Activated T-helper 2 cell treated with anti-CD3 and anti-CD28 coated beads, Interferon-gamma antibody, Interleukin-2, Interleukin-4, amounts not matched to agents 10 μg/mL and 5 μg/mL and 100 μg/mL, durations not matched to agents 14 hours and 24 hours and 36 hours (primary cell): ENCODE results near the gene PET100. TPM values are rescaled to one million over a fixed set of nuclear protein-coding genes. Genes with fewer than 3 reads are reported as not detected.

Experiments used
- DNase-seq: peaks from one replicate; pipeline ENCODE4 v3.0.0; 2021; ENCODE audit warnings: low spot score
- H3K27ac Mint-ChIP-seq: one replicate; pipeline ENCODE4 v1.8.0; 2021; ENCODE audit warnings: mixed read lengths
- H3K27me3 Mint-ChIP-seq: one replicate; pipeline ENCODE4 v1.8.0; 2021; ENCODE audit warnings: low read depth, mixed read lengths
- H3K36me3 Mint-ChIP-seq: one replicate; pipeline ENCODE4 v1.8.0; 2021; ENCODE audit warnings: low read depth, mixed read lengths
- H3K4me1 Mint-ChIP-seq: one replicate; pipeline ENCODE4 v1.8.0; 2021; ENCODE audit warnings: low read depth, mixed read lengths
- H3K4me3 Mint-ChIP-seq: one replicate; pipeline ENCODE4 v1.8.0; 2021; ENCODE audit warnings: low read depth, mild to moderate bottlenecking, moderate library complexity, mixed read lengths
- H3K9me3 Mint-ChIP-seq: one replicate; pipeline ENCODE4 v1.8.0; 2021; ENCODE audit warnings: mixed read lengths
- intact Hi-C: fragments of 100-400 bp; cut with micrococcal nuclease; formaldehyde crosslinking; loops from one replicate; pipeline ENCODE4 v1.15.1; 2023
- total RNA-seq: library from RNA; stranded (reverse); gene quantifications from 2 replicates; pipeline ENCODE4 v1.2.3, GENCODE V29; 2022

The PET100 gene
- total RNA-seq, 1 donor from 2014 or later, result 95.7 TPM

GRCh38 chr19:7632340-7633203 is 3.0 kb downstream of the PET100 start:
- Mint-ChIP-seq H3K27me3 (no peaks in the 10 kb centered on the region), H3K27ac (no peak overlapping the region), H3K36me3 (peaks cover 10% of the 10 kb centered on the region), H3K9me3 (no peaks in the 10 kb centered on the region), H3K4me1 (peaks cover 24% of the 10 kb centered on the region), H3K4me3 (no peak overlapping the region)
- intact Hi-C loops, result no loop called here
- no peak for DNase-seq

- intact Hi-C loops, result no loop called here
- peaks cover 10% of the 10 kb centered on the region for H3K36me3 Mint-ChIP-seq
- no peak for DNase-seq
- H3K27ac Mint-ChIP-seq, result no peak within 1 kb of the TSS
- H3K4me1 Mint-ChIP-seq, result peaks cover 18% of the 10 kb centered on the region
- no peaks in the 10 kb centered on the region for H3K27me3 Mint-ChIP-seq
- no peaks in the 10 kb centered on the region for H3K9me3 Mint-ChIP-seq
- H3K4me3 Mint-ChIP-seq, result no peak within 1 kb of the TSS
These were observed 4.1 kb downstream of the PET100 start, which contains the start of gene PCP2 for GRCh38 chr19:7633698-7634097. TSS of gene PCP2 (minus strand) at chr19:7633719. CDS start at chr19:7633457, 262 bp downstream.

DNA sequence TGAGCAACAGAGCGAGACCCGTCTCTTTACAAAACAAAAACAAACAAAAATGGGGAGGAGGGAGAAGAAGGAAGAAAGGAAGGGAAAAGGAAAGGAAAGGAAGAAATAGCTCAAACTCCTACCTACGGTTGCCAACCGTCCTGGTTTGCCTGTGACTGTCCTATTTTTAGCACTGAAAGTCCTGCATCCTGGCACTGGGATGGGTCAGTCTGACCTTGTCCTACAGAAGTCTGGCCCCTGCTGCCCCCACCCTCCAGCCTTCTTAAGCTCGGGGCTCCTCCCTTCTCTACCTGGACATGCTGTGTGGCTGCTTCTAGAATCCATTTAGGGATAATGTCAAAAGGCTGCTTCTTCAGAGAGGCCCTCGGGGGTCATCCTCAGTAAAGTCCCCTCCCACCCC is 6.1 kb downstream of the PET100 start:
- peaks cover 7% of the 10 kb centered on the region for H3K36me3 Mint-ChIP-seq
- H3K27ac Mint-ChIP-seq, result no peak overlapping the region
- no peaks in the 10 kb centered on the region for H3K9me3 Mint-ChIP-seq
- peaks cover 18% of the 10 kb centered on the region for H3K4me1 Mint-ChIP-seq
- peak overlapping the region; percentile 81 for H3K4me3 Mint-ChIP-seq
- H3K27me3 Mint-ChIP-seq, result no peaks in the 10 kb centered on the region
- no peak for DNase-seq
- intact Hi-C loops, result no loop called here

DNA sequence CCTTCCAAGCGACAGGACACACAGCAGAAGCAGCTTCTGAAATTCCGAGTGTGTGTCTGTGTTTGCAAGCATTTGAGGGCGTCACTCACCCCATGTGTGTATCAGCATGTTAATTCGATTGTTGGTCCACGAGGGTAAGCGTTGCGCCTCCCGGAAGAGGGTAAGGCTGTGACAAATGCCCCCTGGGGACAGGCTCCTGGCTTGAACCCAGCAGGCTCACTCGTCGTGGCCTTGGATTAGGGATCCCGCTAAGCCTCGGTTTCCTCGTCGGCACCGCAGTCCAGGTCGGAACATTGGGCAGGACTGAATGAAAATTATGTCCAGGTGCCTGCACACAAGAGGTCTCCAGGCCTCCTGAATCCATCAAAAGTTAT is 6.7 kb downstream of the PET100 start:
- H3K9me3 Mint-ChIP-seq, result no peaks in the 10 kb centered on the region
- peak overlapping the region; percentile 81 for H3K4me3 Mint-ChIP-seq
- H3K27ac Mint-ChIP-seq, result peak overlapping the region; percentile 79
- intact Hi-C loops, result no loop called here
- H3K27me3 Mint-ChIP-seq, result no peaks in the 10 kb centered on the region
- peaks cover 14% of the 10 kb centered on the region for H3K4me1 Mint-ChIP-seq
- peaks cover 7% of the 10 kb centered on the region for H3K36me3 Mint-ChIP-seq
- no peak for DNase-seq

GRCh38 chr19:7636691-7637373 is 7.2 kb downstream of the PET100 start, which contains the start of gene STXBP2:
TSS of gene STXBP2 (plus strand) at chr19:7637110. CDS start at chr19:7637150, 40 bp downstream.
- H3K27me3 Mint-ChIP-seq, result no peaks in the 10 kb centered on the region
- H3K4me1 Mint-ChIP-seq, result peaks cover 14% of the 10 kb centered on the region
- H3K27ac Mint-ChIP-seq, result peak within 1 kb of the TSS; percentile 79
- DNase-seq, result peak; percentile 85
- H3K4me3 Mint-ChIP-seq, result peak within 1 kb of the TSS; percentile 81
- no peaks in the 10 kb centered on the region for H3K9me3 Mint-ChIP-seq
- peaks cover 7% of the 10 kb centered on the region for H3K36me3 Mint-ChIP-seq
- intact Hi-C loops, result no loop called here

DNA sequence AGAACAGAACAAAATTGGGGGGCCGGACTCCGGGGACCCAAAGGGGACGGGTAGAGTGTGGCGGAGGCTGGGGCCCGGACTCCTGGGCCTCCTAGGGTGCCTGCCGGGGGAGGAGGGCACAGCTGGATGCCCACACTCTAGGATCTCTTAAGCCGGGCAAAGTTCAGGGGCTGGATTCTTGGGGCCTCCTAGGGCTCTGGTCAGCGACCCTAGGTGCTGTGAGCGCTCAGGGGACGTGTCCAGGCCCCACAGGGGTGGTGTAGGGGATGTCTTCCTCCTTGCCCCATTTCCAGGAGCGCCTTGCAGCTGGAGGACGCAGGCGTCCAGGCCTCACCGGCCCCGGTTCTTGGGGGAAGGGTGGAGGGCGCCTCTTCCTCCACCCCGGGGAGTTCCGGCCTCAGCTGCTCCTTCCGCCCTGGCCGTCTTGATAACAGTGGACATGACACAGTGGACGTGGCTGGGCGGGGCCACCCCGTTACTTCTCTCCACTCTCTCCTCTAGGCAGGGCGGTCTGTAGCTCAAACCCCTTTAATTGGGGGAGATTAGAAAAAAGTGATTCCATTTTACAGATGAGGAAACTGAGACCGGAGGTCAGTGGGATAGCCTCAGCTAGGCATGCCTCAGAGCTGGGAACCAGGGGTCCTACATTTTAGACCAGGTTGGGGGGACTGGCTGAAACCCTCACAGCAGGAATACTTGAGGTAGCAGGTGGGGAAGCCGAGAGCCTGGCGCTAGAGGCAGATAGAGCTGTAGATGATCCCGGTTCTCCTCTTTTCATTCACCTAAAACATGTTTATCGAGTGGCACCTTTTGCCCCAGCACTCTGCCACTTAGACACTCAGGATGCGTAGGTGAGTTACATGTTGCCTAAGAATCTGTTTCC is 8.0 kb downstream of the PET100 start:
- Mint-ChIP-seq H3K4me1 (peaks cover 14% of the 10 kb centered on the region), H3K9me3 (no peaks in the 10 kb centered on the region), H3K27ac (peak overlapping the region; percentile 73), H3K36me3 (peaks cover 7% of the 10 kb centered on the region), H3K4me3 (peak overlapping the region; percentile 81), H3K27me3 (no peaks in the 10 kb centered on the region)
- intact Hi-C loops, result no loop called here
- no peak for DNase-seq

DNA sequence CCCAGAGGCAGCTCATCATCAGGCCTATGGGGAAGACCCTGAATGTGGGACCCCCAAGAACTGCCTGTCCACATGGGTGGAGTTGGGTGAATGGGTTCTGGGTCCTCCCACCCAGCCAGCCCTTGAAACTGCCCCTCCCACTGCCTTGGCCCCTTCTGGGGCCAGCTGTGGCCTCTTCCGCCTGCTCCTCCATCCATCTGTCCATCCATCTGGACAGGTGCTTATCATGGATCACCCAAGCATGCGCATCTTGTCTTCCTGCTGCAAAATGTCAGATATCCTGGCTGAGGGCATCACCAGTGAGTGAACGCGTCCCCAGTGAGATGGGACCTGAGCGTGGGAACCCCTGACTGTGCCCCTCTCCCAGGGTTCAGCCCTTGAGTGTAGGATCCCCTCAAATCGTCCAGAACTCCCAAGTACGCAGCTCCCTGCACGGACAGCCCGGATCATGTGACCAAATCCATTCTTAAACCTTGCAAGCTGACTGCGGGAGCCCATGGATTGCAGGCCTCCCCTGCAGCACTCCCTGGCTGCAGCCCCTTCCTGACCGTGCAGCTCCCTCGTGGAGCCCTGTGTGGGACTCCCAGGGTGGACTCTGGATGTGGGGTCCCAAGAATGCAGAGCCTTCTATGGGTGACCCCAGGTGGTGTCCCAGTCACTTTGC is 9.3 kb downstream of the PET100 start:
- Mint-ChIP-seq H3K36me3 (peaks cover 14% of the 10 kb centered on the region), H3K27ac (no peak overlapping the region), H3K4me1 (peaks cover 14% of the 10 kb centered on the region), H3K27me3 (no peaks in the 10 kb centered on the region), H3K9me3 (no peaks in the 10 kb centered on the region), H3K4me3 (peak overlapping the region; percentile 24)
- DNase-seq, result no peak
- intact Hi-C loops, result no loop called here

- no peak overlapping the region for H3K4me3 Mint-ChIP-seq
- H3K27ac Mint-ChIP-seq, result no peak overlapping the region
These were observed 10.3 kb downstream of the PET100 start for GRCh38 chr19:7639863-7640348.

GRCh38 chr19:7640803-7641202 is 11.2 kb downstream of the PET100 start:
- no peak for DNase-seq
- peaks cover 24% of the 10 kb centered on the region for H3K36me3 Mint-ChIP-seq
- no peaks in the 10 kb centered on the region for H3K9me3 Mint-ChIP-seq
- peaks cover 14% of the 10 kb centered on the region for H3K4me1 Mint-ChIP-seq
- H3K27ac Mint-ChIP-seq, result no peak overlapping the region
- no peaks in the 10 kb centered on the region for H3K27me3 Mint-ChIP-seq
- intact Hi-C loops, result no loop called here
- H3K4me3 Mint-ChIP-seq, result no peak overlapping the region

More at GRCh38 chr19:7639863-7640348, 10.3 kb downstream of the PET100 start:
- H3K36me3 Mint-ChIP-seq, result peaks cover 22% of the 10 kb centered on the region
- DNase-seq, result no peak
- intact Hi-C loops, result no loop called here
- H3K4me1 Mint-ChIP-seq, result peaks cover 14% of the 10 kb centered on the region
- H3K27me3 Mint-ChIP-seq, result no peaks in the 10 kb centered on the region
- H3K9me3 Mint-ChIP-seq, result no peaks in the 10 kb centered on the region

GRCh38 chr19:7641290-7642276 is 12.0 kb downstream of the PET100 start:
- Mint-ChIP-seq H3K4me3 (no peak overlapping the region), H3K9me3 (no peaks in the 10 kb centered on the region), H3K4me1 (peaks cover 14% of the 10 kb centered on the region), H3K27me3 (no peaks in the 10 kb centered on the region), H3K27ac (no peak overlapping the region), H3K36me3 (peaks cover 26% of the 10 kb centered on the region)
- DNase-seq, result no peak
- intact Hi-C loops, result no loop called here

GRCh38 chr19:7642295-7643030 is 12.9 kb downstream of the PET100 start:
- Mint-ChIP-seq H3K36me3 (peaks cover 26% of the 10 kb centered on the region), H3K4me1 (peaks cover 14% of the 10 kb centered on the region), H3K27me3 (no peaks in the 10 kb centered on the region), H3K4me3 (no peak overlapping the region), H3K27ac (no peak overlapping the region), H3K9me3 (no peaks in the 10 kb centered on the region)
- no peak for DNase-seq
- intact Hi-C loops, result no loop called here
